ENCODE data around the gene MOSPD3. TPM values are rescaled to one million over a fixed set of nuclear protein-coding genes. Genes with fewer than 3 reads are reported as not detected.

MOSPD3 gene
- total and polyA plus RNA-seq, 10 of the 15 experiments (the other 5 are each of a cell fraction or from before 2014, with no cell fraction given): 0.61 to 13.6 (median 4.1) TPM

- TF ChIP-seq NFXL1 (IDR thresholded peaks at IDR 0.05; ENCODE audit: borderline replicate concordance): no peak
- peak; percentile 75 for TF ChIP-seq TCF12 (IDR thresholded peaks at IDR 0.05; ENCODE audit: low read depth, low read length)
- TF ChIP-seq, protein P1, sequence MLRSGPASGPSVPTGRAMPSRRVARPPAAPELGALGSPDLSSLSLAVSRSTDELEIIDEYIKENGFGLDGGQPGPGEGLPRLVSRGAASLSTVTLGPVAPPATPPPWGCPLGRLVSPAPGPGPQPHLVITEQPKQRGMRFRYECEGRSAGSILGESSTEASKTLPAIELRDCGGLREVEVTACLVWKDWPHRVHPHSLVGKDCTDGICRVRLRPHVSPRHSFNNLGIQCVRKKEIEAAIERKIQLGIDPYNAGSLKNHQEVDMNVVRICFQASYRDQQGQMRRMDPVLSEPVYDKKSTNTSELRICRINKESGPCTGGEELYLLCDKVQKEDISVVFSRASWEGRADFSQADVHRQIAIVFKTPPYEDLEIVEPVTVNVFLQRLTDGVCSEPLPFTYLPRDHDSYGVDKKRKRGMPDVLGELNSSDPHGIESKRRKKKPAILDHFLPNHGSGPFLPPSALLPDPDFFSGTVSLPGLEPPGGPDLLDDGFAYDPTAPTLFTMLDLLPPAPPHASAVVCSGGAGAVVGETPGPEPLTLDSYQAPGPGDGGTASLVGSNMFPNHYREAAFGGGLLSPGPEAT (IDR thresholded peaks at IDR 0.05; ENCODE audit: low read depth): peak; percentile 85
- no peak for TF ChIP-seq E2F8 (IDR thresholded peaks at IDR 0.05; ENCODE audit: low read depth, partially characterized antibody)
- TF ChIP-seq RCOR1 (conservative IDR thresholded peaks at IDR 0.05; ENCODE audit: low read depth, low read length): no peak
- peak; percentile 79 for TF ChIP-seq IKZF1 (conservative IDR thresholded peaks at IDR 0.05)
- no peak for TF ChIP-seq BMI1 (IDR thresholded peaks at IDR 0.05; ENCODE audit: borderline replicate concordance)
- TF ChIP-seq STAT3 (IDR thresholded peaks at IDR 0.05; ENCODE audit: low read depth, low read length): no peak
- no peak for TF ChIP-seq HDAC2 (IDR thresholded peaks at IDR 0.05)
- no peak for TF ChIP-seq MLLT1 (IDR thresholded peaks at IDR 0.05)
- no peak for TF ChIP-seq ASH2L (IDR thresholded peaks at IDR 0.05; ENCODE audit: borderline replicate concordance, low read depth)
- TF ChIP-seq ESRRA (IDR thresholded peaks at IDR 0.05; ENCODE audit: low read length): no peak; the same call in 1 of the 2 replicates
- TF ChIP-seq ZZZ3 (IDR thresholded peaks at IDR 0.05; ENCODE audit: control insufficient read depth, insufficient read length, low read depth): no peak
- TF ChIP-seq E4F1 (IDR thresholded peaks at IDR 0.05; ENCODE audit: borderline replicate concordance, partially characterized antibody): no peak
- TF ChIP-seq SMAD1 (IDR thresholded peaks at IDR 0.05; ENCODE audit: low read depth, partially characterized antibody): no peak
- TF ChIP-seq PAX8 (IDR thresholded peaks at IDR 0.05): no peak
- TF ChIP-seq SUPT20H (IDR thresholded peaks at IDR 0.05; ENCODE audit: borderline replicate concordance, control insufficient read depth, low read depth, low read length): no peak
- TF ChIP-seq ATF3 (IDR thresholded peaks at IDR 0.05; ENCODE audit: borderline replicate concordance, extremely low read depth, low read depth, low read length): no peak
- TF ChIP-seq RFX5 (IDR thresholded peaks at IDR 0.05; ENCODE audit: low read depth, low read length): no peak
- TF ChIP-seq SREBF1 (IDR thresholded peaks at IDR 0.05; ENCODE audit: low read length): no peak
Observed at GRCh38 chr7:100585511-100586265, 26.7 kb upstream of the MOSPD3 start, which contains the start of gene LRCH4 (continued).
